GM19328 (cell line): ENCODE results near the gene MED31.
A peak's percentile ranks its signal among the peaks of the same experiment; 100 is the strongest.
"Not testable (repeated sequence)": the region's sequence is repeated elsewhere in the genome, so short reads cannot be mapped to it uniquely, and the experiment has no call there.

Source experiments
- ATAC-seq: cut with Tn5 transposase; IDR thresholded peaks from one replicate; pipeline ENCODE4 v1.9.1; 2021; ENCODE audit warnings: mild to moderate bottlenecking, moderate library complexity; ENCODE audit not compliant: unreplicated experiment

MED31 gene

GRCh38 chr17:6677946-6678345 is 26.5 kb upstream of the MED31 start:
- no peak for ATAC-seq

GRCh38 chr17:6677158-6677831 is 25.9 kb upstream of the MED31 start:
- no peak for ATAC-seq

GRCh38 chr17:6676802-6677157 is 25.4 kb upstream of the MED31 start:
- no peak for ATAC-seq

GRCh38 chr17:6675201-6675825 is 23.9 kb upstream of the MED31 start:
- no peak for ATAC-seq

- ATAC-seq = no peak
Measured at GRCh38 chr17:6674586-6674985, 23.2 kb upstream of the MED31 start.

GRCh38 chr17:6671431-6671830 is 20.0 kb upstream of the MED31 start:
- no peak for ATAC-seq

GRCh38 chr17:6670999-6671398 is 19.6 kb upstream of the MED31 start:
- ATAC-seq = no peak

- no peak for ATAC-seq
Measured at GRCh38 chr17:6670571-6670970, 19.2 kb upstream of the MED31 start.

GRCh38 chr17:6669479-6670212 is 18.2 kb upstream of the MED31 start:
- ATAC-seq = no peak

GRCh38 chr17:6668727-6669425 is 17.5 kb upstream of the MED31 start:
- no peak for ATAC-seq

- ATAC-seq = no peak
Measured at GRCh38 chr17:6668219-6668618, 16.8 kb upstream of the MED31 start.

- no peak for ATAC-seq
Measured at GRCh38 chr17:6667516-6667915, 16.1 kb upstream of the MED31 start.

- no peak for ATAC-seq
Measured at GRCh38 chr17:6666557-6666956, 15.2 kb upstream of the MED31 start.

- ATAC-seq = no peak
Measured at GRCh38 chr17:6666077-6666521, 14.7 kb upstream of the MED31 start.

- ATAC-seq = not testable (repeated sequence)
Measured at GRCh38 chr17:6663200-6663599, 11.8 kb upstream of the MED31 start.

GRCh38 chr17:6661464-6661848 is 10.1 kb upstream of the MED31 start:
- no peak for ATAC-seq

- ATAC-seq = peak; percentile 65
Measured at GRCh38 chr17:6660805-6661463, 9.5 kb upstream of the MED31 start.

- ATAC-seq = no peak
Measured at GRCh38 chr17:6660101-6660500, 8.7 kb upstream of the MED31 start.

GRCh38 chr17:6658411-6658810 is 7.0 kb upstream of the MED31 start:
- ATAC-seq = not testable (repeated sequence)

GRCh38 chr17:6657633-6658287 is 6.4 kb upstream of the MED31 start:
- ATAC-seq = no peak
